Activated gamma-delta T cell (primary cell): ENCODE measurements around the gene STX10.

Source experiments
- DNase-seq: peaks from one replicate; lab custom pipeline; 2025; lab: John Stamatoyannopoulos, UW

Gene STX10

DNA sequence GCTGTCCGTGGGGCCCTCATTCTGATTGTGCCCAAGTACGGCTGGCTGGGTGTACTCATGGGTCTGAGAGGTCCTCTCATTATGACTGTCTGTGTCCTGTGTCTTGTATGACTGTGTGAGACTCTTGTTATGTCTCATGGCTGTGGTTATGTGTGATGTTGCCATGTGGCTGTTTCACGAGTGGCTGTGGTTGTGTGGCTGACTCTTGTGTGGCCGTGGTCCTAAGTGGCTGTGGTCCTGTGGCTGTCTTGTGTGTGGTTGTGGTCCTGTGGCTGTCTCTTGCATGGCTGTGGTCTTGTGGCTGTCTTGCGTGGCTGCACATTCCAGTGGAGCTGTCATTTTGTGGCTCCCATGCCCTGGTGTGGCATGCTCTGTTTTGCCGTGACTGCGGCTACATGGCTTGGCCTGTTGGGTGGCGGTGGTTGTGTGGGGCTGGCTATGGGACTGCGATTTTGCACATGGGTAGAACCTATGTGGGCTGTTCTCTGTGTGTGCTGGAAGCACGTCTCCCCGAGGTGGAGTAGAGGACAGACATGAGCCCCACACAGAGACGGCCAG, 50.1 kb downstream of the STX10 start:
- DNase-seq: no peak

- peak; percentile 66 for DNase-seq
These were observed 50.8 kb downstream of the STX10 start for GRCh38 chr19:13099073-13099999.

- DNase-seq: no peak
These were observed 51.7 kb downstream of the STX10 start for GRCh38 chr19:13098277-13099072.

DNA sequence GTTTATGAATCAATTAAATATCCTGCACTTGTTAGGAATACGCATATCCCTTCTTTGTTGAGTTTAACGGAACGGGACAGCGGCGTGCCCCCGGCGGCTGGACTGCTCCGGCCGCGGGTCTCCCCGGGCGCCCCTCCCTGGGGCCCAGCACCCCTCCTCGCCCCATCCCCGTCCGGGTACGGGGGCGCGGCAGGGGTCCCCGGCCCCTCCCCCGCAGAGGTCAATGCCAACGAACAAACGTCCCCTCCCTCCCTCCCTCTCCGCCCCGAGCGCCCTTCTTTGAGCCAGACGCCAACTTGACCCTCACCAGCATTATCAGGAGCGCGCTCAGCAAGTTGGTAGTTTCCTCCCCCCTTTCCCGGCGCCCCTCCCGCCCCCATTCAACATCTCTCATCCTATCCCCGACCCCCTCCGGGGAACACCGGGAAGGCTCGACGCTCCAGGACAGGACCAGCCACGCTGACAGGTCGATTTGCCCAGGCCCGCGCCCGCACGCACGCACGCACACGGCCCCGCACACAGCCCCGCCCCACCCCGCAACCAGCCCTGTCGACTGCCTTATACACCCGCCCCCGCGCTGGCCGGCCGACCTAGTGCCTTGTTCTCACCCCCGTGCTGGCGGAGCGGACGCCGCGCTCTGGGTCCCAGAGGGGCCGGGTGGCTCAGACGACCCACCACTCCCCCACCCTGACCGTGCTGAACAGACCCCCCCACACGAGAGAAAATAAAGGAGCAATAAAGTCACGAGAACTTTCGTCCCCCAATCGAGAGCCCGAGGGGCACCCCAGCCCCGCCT, 52.5 kb downstream of the STX10 start:
- no peak for DNase-seq

GRCh38 chr19:13097033-13097462, 53.1 kb downstream of the STX10 start:
- no peak for DNase-seq

- DNase-seq: no peak
These were observed 53.9 kb downstream of the STX10 start for GRCh38 chr19:13095934-13096927.

GRCh38 chr19:13095393-13095784, 54.8 kb downstream of the STX10 start:
- DNase-seq: no peak

GRCh38 chr19:13094771-13095392, 55.3 kb downstream of the STX10 start:
- DNase-seq: no peak

DNA sequence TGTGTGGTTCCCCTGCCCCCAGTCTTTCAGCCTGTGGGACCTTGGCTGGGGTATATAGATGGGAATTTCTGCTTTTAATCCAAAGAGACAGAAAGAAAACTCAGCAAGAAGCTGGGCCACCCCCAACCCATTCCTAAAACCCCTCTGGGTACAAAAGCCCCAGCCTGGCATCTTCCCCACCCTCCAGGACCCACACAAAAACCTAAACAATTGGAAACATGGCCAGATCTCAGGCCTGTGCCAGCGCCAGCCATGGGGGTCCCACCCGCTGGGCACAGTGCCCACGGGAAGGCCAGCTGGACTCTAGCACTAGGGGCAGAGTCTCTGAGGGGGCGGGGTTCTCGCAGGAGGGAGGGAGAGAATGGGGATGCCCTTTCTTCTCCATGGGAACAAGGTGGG, 56.1 kb downstream of the STX10 start:
- DNase-seq: no peak
